Central memory CD8-positive, alpha-beta T cell (primary cell): Measurements from ENCODE around the gene SPIC.

Source experiments
- ATAC-seq: fragments of 150-1000 bp; cut with Tn5 transposase; replicated peaks from 2 replicates; pipeline ENCODE4 v1.10.0; 2022; ENCODE audit warnings: mild to moderate bottlenecking, moderate FRiP score, moderate number of reproducible peaks; ENCODE audit not compliant: poor library complexity, severe bottlenecking; ENCODE audit errors: extremely low read depth
- DNase-seq, 2 donors: peaks; one replicate each; pipeline ENCODE4 v3.0.0; 2021; ENCODE audit warnings: low spot score in 2 of 2
- H3K27ac Mint-ChIP-seq: one replicate; pipeline ENCODE4 v1.8.0; 2022; ENCODE audit warnings: low read depth, mild to moderate bottlenecking, moderate library complexity, mixed read lengths
- H3K27me3 Mint-ChIP-seq: one replicate; pipeline ENCODE4 v1.8.0; 2022; ENCODE audit warnings: mixed read lengths
- H3K36me3 Mint-ChIP-seq: one replicate; pipeline ENCODE4 v1.8.0; 2022; ENCODE audit warnings: mild to moderate bottlenecking, moderate library complexity, mixed read lengths; ENCODE audit not compliant: insufficient read depth
- H3K4me1 Mint-ChIP-seq: one replicate; pipeline ENCODE4 v1.8.0; 2022; ENCODE audit warnings: mixed read lengths
- H3K4me3 Mint-ChIP-seq: one replicate; pipeline ENCODE4 v1.8.0; 2022; ENCODE audit warnings: mild to moderate bottlenecking, moderate library complexity, mixed read lengths
- H3K9me3 Mint-ChIP-seq: one replicate; pipeline ENCODE4 v1.8.0; 2022; ENCODE audit warnings: mixed read lengths

SPIC gene

GRCh38 chr12:101480849-101481248 lies 5.7 kb downstream of the SPIC start:
- Mint-ChIP-seq H3K9me3 (no peaks in the 10 kb centered on the region), H3K27ac (no peak overlapping the region), H3K27me3 (no peaks in the 10 kb centered on the region), H3K4me3 (no peak overlapping the region), H3K36me3 (no peaks in the 10 kb centered on the region), H3K4me1 (no peaks in the 10 kb centered on the region)
- no peak for DNase-seq
- no peak for ATAC-seq

- ATAC-seq (no peak), DNase-seq (no peak)
- Mint-ChIP-seq H3K4me1 (no peaks in the 10 kb centered on the region), H3K4me3 (no peak overlapping the region), H3K9me3 (no peaks in the 10 kb centered on the region), H3K27ac (no peak overlapping the region), H3K36me3 (no peaks in the 10 kb centered on the region), H3K27me3 (peaks cover 25% of the 10 kb centered on the region)
These were observed 9.9 kb downstream of the SPIC start for GRCh38 chr12:101485021-101485420.

DNA sequence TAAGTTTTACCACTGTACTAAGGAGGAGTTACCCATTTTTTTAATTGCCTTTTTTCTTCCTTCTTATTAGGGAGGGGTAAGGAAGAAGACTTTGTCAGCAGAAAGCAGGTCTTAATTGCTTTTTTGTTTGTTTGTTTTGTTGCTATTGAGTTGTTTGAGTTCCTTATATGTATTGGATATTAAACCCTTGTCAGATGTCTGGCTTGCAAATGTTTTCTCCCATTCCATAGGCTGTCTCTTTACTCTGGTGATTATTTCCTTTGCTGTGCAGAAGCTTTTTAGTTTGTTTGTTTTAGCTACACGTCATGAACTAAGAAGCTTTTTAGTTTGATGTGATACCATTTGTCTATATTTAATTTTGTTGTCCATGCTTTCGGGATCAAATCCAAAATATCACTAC lies 13.3 kb downstream of the SPIC start:
- Mint-ChIP-seq H3K27me3 (peaks cover 41% of the 10 kb centered on the region), H3K27ac (peak overlapping the region; percentile 42), H3K4me1 (no peaks in the 10 kb centered on the region), H3K4me3 (no peak overlapping the region), H3K36me3 (no peaks in the 10 kb centered on the region), H3K9me3 (no peaks in the 10 kb centered on the region)
- no peak for DNase-seq
- no peak for ATAC-seq

GRCh38 chr12:101490286-101490920 lies 15.3 kb downstream of the SPIC start:
- DNase-seq (no peak), ATAC-seq (no peak)
- Mint-ChIP-seq H3K27ac (no peak overlapping the region), H3K27me3 (peaks cover 41% of the 10 kb centered on the region), H3K36me3 (no peaks in the 10 kb centered on the region), H3K4me1 (no peaks in the 10 kb centered on the region), H3K9me3 (no peaks in the 10 kb centered on the region), H3K4me3 (no peak overlapping the region)

- DNase-seq (no peak), ATAC-seq (no peak)
- Mint-ChIP-seq H3K36me3 (no peaks in the 10 kb centered on the region), H3K9me3 (no peaks in the 10 kb centered on the region), H3K27ac (no peak overlapping the region), H3K27me3 (peaks cover 41% of the 10 kb centered on the region), H3K4me3 (no peak overlapping the region), H3K4me1 (no peaks in the 10 kb centered on the region)
These were observed 16.2 kb downstream of the SPIC start for GRCh38 chr12:101491329-101491728.

GRCh38 chr12:101493556-101493955 lies 18.4 kb downstream of the SPIC start:
- DNase-seq (no peak), ATAC-seq (no peak)
- Mint-ChIP-seq H3K4me3 (no peak overlapping the region), H3K27ac (no peak overlapping the region), H3K9me3 (no peaks in the 10 kb centered on the region), H3K27me3 (peaks cover 32% of the 10 kb centered on the region), H3K36me3 (no peaks in the 10 kb centered on the region), H3K4me1 (no peaks in the 10 kb centered on the region)

DNA sequence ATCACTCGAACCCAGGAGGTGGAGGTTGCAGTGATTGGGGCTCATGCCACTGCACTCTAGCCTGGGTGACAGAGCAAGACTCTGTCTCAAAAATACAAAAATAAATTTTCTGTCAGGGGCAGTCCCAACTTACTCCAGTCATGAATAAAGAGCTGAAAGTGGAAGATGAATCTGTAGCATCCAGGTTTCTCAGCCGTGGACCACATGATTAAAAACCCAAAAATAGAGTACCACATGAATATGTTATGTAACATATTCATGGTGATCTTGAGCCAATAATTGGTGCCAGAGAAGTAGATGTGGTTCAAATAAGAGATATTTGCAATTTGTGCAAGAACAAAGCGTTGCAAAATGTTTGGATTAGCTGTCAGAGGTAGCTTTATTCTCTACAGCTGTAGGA lies 23.1 kb downstream of the SPIC start:
- Mint-ChIP-seq H3K36me3 (no peaks in the 10 kb centered on the region), H3K4me3 (no peak overlapping the region), H3K27me3 (peaks cover 13% of the 10 kb centered on the region), H3K4me1 (no peaks in the 10 kb centered on the region), H3K27ac (no peak overlapping the region), H3K9me3 (no peaks in the 10 kb centered on the region)
- DNase-seq (no peak), ATAC-seq (no peak)

GRCh38 chr12:101501410-101501995 lies 26.4 kb downstream of the SPIC start:
- H3K27ac Mint-ChIP-seq, result no peak overlapping the region
- DNase-seq (no peak), ATAC-seq (no peak)
- H3K4me3 Mint-ChIP-seq, result no peak overlapping the region
- H3K27me3 Mint-ChIP-seq, result peaks cover 13% of the 10 kb centered on the region
- no peaks in the 10 kb centered on the region for H3K36me3 Mint-ChIP-seq
- H3K4me1 Mint-ChIP-seq, result no peaks in the 10 kb centered on the region
- no peaks in the 10 kb centered on the region for H3K9me3 Mint-ChIP-seq

GRCh38 chr12:101521136-101521535 lies 46.0 kb downstream of the SPIC start:
- Mint-ChIP-seq H3K27me3 (peaks cover 27% of the 10 kb centered on the region), H3K4me3 (no peak overlapping the region), H3K27ac (no peak overlapping the region), H3K36me3 (no peaks in the 10 kb centered on the region), H3K4me1 (no peaks in the 10 kb centered on the region), H3K9me3 (no peaks in the 10 kb centered on the region)
- DNase-seq, result no peak
- ATAC-seq, result no peak

GRCh38 chr12:101527682-101528081 lies 52.5 kb downstream of the SPIC start:
- Mint-ChIP-seq H3K4me1 (no peaks in the 10 kb centered on the region), H3K4me3 (no peak overlapping the region), H3K36me3 (no peaks in the 10 kb centered on the region), H3K27me3 (peaks cover 29% of the 10 kb centered on the region), H3K27ac (peak overlapping the region; percentile 53), H3K9me3 (no peaks in the 10 kb centered on the region)
- no peak for ATAC-seq
- DNase-seq, result no peak

DNA sequence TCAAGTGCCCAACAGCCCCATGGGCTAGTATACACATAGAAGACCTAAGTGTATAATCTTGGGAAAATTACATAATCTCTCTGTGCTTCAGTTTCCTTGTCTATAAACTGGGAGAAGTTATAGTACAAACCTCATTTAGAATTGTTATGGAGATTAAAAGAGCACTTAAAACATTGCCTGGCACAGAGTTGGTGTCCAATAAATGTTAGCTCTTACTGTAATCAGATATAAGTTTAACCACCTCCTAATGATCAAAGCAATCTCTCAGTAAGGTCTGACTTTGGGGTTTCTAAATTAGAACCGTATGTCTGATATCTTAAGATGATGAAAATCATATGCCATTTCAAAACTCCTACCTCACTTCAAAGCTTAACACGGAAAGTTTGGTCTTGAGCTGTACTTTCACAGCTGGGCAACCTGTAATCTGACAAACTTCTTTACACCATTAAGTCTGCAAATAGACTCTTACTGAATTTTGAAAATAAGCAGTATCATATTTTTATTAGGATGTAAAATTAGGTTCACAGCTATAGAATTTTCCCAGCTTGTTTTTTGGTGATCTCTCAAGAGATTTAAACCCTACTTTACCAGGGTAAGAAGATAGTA lies 61.0 kb downstream of the SPIC start:
- ATAC-seq (no peak), DNase-seq (no peak)
- Mint-ChIP-seq H3K4me1 (no peaks in the 10 kb centered on the region), H3K27ac (no peak overlapping the region), H3K27me3 (peaks cover 17% of the 10 kb centered on the region), H3K4me3 (no peak overlapping the region), H3K36me3 (peaks cover 1% of the 10 kb centered on the region), H3K9me3 (no peaks in the 10 kb centered on the region)
